HEK293T (cell line): ENCODE measurements around the gene PEX14.

ENCODE experiments used
- CTCF ChIA-PET: fragments of 350-600 bp; formaldehyde crosslinking; extraction: SDS; loops from one replicate; lab custom pipeline; 2021; ENCODE audit warnings: antibody characterized with exemption, inconsistent platforms; lab: Yijun Ruan, JAX
- POLR2A ChIA-PET: fragments of 350-600 bp; formaldehyde crosslinking; extraction: SDS; loops from one replicate; lab custom pipeline; 2020; ENCODE audit warnings: antibody characterized with exemption, inconsistent platforms; lab: Yijun Ruan, JAX
- DNase-seq: peaks from one replicate; pipeline ENCODE4 v3.0.0; 2012; ENCODE audit warnings: mixed read lengths; ENCODE audit errors: extremely low spot score
- ARNT ChIP-seq: fragments of 450-650 bp; IDR thresholded peaks from 2 replicates; pipeline ENCODE4 v1.6.1; 2017; ENCODE audit warnings: mild to moderate bottlenecking
- BHLHE40 ChIP-seq: fragments of 450-650 bp; IDR thresholded peaks from 2 replicates; pipeline ENCODE4 v1.6.1; 2016; ENCODE audit warnings: mild to moderate bottlenecking, moderate library complexity, borderline replicate concordance
- CTBP1 ChIP-seq: fragments of 450-650 bp; IDR thresholded peaks from 2 replicates; pipeline ENCODE4 v1.6.1; 2016; ENCODE audit warnings: borderline replicate concordance
- ELF4 ChIP-seq: fragments of 450-650 bp; IDR thresholded peaks from 2 replicates; pipeline ENCODE4 v1.6.1; 2017; ENCODE audit warnings: antibody characterized with exemption
- FOXA1 ChIP-seq: fragments of 450-650 bp; IDR thresholded peaks from 2 replicates; pipeline ENCODE4 v1.6.1; 2016; ENCODE audit warnings: mild to moderate bottlenecking
- FOXK2 ChIP-seq: fragments of 450-650 bp; IDR thresholded peaks from 2 replicates; pipeline ENCODE4 v1.6.1; 2016; ENCODE audit warnings: mild to moderate bottlenecking
- FOXM1 ChIP-seq: fragments of 450-650 bp; IDR thresholded peaks from 2 replicates; pipeline ENCODE4 v1.6.1; 2017; ENCODE audit warnings: mild to moderate bottlenecking, borderline replicate concordance
- HDGF ChIP-seq: fragments of 450-650 bp; IDR thresholded peaks from 2 replicates; pipeline ENCODE4 v1.6.1; 2017; ENCODE audit warnings: antibody characterized with exemption, borderline replicate concordance
- L3MBTL2 ChIP-seq: fragments of 450-650 bp; conservative IDR thresholded peaks from 2 replicates; pipeline ENCODE4 v1.6.1; 2016; ENCODE audit warnings: mild to moderate bottlenecking
- LEF1 ChIP-seq: fragments of 450-650 bp; IDR thresholded peaks from 2 replicates; pipeline ENCODE4 v1.6.1; 2017; ENCODE audit warnings: mild to moderate bottlenecking, borderline replicate concordance
- NFRKB ChIP-seq: fragments of 450-650 bp; IDR thresholded peaks from 2 replicates; pipeline ENCODE4 v1.6.1; 2016; ENCODE audit warnings: mild to moderate bottlenecking, moderate library complexity
- SP1 ChIP-seq: fragments of 450-650 bp; IDR thresholded peaks from 2 replicates; pipeline ENCODE4 v1.6.1; 2017
- SUZ12 ChIP-seq: fragments of 450-650 bp; IDR thresholded peaks from 2 replicates; pipeline ENCODE4 v1.6.1; 2016; ENCODE audit warnings: mild to moderate bottlenecking
- TARDBP ChIP-seq: fragments of 450-650 bp; IDR thresholded peaks from 2 replicates; pipeline ENCODE4 v1.6.1; 2016
- ZNF384 ChIP-seq: fragments of 450-650 bp; IDR thresholded peaks from 2 replicates; pipeline ENCODE4 v1.6.1; 2016
- TF ChIP-seq, protein P1 (sequence below): fragments of 450-650 bp; IDR thresholded peaks from 2 replicates; pipeline ENCODE4 v1.6.1; 2016

The PEX14 gene

DNA sequence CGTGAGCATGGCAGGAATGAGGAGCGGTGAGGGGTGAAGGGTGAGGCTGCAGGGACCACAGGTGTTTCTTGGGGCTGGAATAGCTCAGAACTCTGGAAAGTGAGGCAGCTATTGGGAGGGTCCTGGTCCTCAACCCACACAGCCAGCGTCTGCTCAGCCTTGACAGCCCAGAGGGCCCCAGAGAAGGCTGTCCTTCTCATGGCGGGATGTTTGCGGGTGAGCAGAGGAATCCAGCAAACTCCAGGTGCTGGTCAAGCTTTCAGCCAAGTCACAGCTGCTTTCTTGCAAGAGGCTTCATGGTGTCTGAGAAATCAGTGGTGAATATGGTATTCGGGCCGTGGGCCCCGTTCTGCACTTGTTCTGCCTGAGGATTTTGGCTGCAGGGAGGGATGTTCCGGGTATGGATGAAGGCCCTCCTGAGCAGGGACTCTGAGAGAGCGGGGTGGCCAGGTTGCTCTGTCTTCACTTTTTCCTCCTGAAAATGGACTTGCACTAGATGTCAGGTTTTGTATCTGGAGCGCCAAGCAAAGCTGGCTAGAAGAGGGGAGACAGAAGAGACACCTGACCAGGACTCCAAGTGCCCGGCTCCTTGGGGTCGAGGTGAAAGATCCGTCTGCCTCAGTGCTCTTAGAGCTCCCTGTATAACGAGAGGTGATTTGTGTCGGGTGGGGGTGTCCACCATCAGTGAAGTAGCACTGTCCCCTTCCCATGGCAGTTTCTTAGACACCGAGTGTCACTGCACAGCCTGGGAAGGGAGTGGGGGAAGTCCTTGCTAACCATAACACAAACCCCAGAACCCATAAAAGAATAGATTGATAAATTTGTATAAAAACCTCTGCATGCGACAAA, 139.9 kb downstream of the PEX14 start:
- ChIA-PET POLR2A (no interaction called here), CTCF (no interaction called here)
- DNase-seq, result no peak
- TF ChIP-seq L3MBTL2 (no peak), TARDBP (no peak), HDGF (no peak), FOXK2 (no peak), LEF1 (no peak), ZNF384 (no peak), SP1 (no peak), FOXA1 (no peak), FOXM1 (no peak), CTBP1 (no peak)

DNA sequence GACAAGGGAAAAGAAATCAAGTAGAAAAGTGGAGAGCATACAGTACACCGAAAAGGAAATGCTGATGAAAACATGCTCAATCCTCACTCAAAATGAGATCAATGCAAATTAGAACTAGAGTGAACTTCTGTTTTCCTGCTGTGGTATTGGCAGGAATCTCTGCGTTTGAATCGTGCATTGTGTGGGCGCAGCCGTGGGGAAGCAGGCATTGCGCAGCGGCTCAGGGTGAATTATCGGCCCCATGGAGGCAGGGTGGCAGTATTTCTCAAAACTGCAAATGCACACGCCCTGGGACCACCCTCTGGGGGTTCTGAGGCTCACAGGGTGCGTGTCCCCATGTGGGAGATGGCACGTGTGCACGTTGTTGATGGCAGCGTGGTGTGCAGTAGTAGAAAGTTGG, 140.6 kb downstream of the PEX14 start:
- POLR2A ChIA-PET, result no interaction called here
- no peak for DNase-seq
- TF ChIP-seq SUZ12, result no peak
- no peak for TF ChIP-seq FOXM1
- TF ChIP-seq FOXK2, result no peak
- no peak for TF ChIP-seq ZNF384
- TF ChIP-seq, protein P1, sequence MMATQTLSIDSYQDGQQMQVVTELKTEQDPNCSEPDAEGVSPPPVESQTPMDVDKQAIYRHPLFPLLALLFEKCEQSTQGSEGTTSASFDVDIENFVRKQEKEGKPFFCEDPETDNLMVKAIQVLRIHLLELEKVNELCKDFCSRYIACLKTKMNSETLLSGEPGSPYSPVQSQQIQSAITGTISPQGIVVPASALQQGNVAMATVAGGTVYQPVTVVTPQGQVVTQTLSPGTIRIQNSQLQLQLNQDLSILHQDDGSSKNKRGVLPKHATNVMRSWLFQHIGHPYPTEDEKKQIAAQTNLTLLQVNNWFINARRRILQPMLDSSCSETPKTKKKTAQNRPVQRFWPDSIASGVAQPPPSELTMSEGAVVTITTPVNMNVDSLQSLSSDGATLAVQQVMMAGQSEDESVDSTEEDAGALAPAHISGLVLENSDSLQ, result no peak
- TF ChIP-seq BHLHE40, result no peak
- no peak for TF ChIP-seq ELF4
- TF ChIP-seq LEF1, result no peak
- TF ChIP-seq L3MBTL2, result no peak
- no peak for TF ChIP-seq FOXA1
- no peak for TF ChIP-seq CTBP1
- no peak for TF ChIP-seq NFRKB
- CTCF ChIA-PET, result no interaction called here

DNA sequence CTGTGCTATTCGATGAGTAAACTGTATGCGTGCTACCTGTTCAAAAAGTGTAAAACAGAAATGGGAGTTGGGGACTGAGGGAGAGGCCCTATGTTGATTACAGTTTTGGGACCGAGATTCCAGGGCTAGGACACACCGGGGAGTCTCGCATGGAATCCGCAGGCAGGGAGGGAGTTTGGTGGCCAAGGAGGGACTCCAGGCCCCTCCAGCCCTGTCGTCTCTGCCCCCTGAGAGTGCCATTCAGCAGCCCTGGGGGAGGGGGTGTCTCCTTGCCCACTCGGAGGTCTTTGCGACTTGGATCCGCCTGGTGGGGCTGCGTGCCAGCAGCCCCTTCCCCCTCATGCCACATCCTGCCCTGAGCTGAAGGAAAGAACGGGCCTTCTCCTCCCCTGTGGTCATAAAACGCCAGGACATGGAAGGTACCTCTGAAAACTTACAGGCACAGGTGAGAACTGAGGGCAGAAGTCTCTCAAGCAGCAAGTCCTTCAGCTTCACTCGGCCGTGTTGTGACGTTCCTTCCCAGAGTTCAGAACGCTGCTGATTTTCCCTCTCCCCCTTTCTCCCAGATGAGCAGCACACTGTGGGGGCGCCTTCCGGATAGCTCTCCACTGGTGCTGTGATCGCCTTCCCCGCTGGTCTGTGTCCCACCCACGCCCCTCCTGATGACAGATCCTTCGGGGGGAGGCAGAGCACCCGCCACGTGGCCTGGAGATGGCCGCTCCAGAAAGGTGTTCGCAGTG, 141.4 kb downstream of the PEX14 start:
- no peak for DNase-seq
- CTCF ChIA-PET, result no interaction called here
- TF ChIP-seq L3MBTL2 (no peak), NFRKB (no peak), BHLHE40 (no peak), FOXM1 (no peak), SP1 (no peak), FOXA1 (no peak), HDGF (no peak), FOXK2 (no peak), CTBP1 (no peak), ZNF384 (no peak), ELF4 (no peak), LEF1 (no peak), SUZ12 (no peak), ARNT (no peak), TARDBP (no peak)
- TF ChIP-seq, protein P1, result no peak
- POLR2A ChIA-PET, result no interaction called here

DNA sequence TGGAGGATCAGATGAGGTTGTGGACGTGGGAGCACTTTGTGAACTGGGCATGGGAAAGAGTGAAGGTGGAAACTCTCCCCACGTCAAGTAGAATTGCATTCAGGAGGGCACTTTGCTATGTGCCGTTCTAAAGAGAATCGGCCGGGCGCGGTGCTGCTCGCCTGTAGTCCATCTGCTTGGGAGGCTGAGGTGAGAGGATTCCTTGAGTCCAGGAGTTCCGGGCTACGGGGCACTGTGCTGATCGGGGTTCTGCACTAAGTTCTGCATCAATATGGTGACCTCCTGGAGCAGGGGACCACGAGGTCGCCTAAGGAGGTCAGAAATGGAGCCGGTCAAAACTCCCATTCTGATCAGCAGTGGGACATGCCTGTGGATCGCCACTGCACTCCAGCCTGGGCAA, 141.9 kb downstream of the PEX14 start:
- DNase-seq, result no peak
- TF ChIP-seq BHLHE40 (no peak), L3MBTL2 (no peak), SP1 (no peak), NFRKB (no peak), ZNF384 (no peak), LEF1 (no peak), SUZ12 (no peak), FOXK2 (no peak), TARDBP (no peak), ELF4 (no peak)
- TF ChIP-seq, protein P1, result no peak
- CTCF ChIA-PET, result no interaction called here
- POLR2A ChIA-PET, result no interaction called here

DNA sequence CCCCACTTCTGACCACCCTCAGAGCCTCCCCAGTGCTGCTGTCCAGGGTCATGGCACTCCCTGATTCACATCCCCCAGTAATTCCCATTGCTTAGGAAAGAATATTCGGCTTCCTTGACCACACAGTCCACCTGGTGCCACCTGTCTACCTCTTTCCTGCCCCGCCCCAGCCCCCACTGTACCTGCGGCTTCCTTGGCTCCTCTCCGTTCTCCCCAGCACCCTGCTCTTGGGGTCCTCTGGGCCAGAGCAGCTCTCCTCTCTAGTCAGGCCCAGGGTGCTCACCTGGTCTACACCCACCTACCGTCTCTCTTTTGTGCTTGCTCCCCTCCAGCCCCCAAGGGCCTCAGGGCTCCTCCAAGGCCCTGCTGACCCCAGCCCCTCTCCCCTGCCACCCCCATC, 142.6 kb downstream of the PEX14 start:
- ChIA-PET POLR2A (no interaction called here), CTCF (no interaction called here)
- no peak for DNase-seq
- TF ChIP-seq LEF1, result no peak
- no peak for TF ChIP-seq BHLHE40
- no peak for TF ChIP-seq NFRKB
- TF ChIP-seq L3MBTL2, result no peak
- TF ChIP-seq SUZ12, result no peak
